Keratinocyte (primary cell): ENCODE results near the gene HRAS. TPM values are rescaled to one million over a fixed set of nuclear protein-coding genes. Genes with fewer than 3 reads are reported as not detected.

Experiments
- DNase-seq: peaks from one replicate; pipeline ENCODE4 v3.0.0-alpha.2; 2011; ENCODE audit warnings: low read depth, missing footprints, low spot score
- FAIRE-seq: peaks from 2 replicates; lab custom pipeline; 2011; peaks lifted over from hg19 to GRCh38; lab: Jason Lieb, UNC
- H2AFZ ChIP-seq: 2 replicates; pipeline ENCODE4 v1.6.0; 2012; ENCODE audit warnings: low read length, control low read depth, inconsistent platforms; ENCODE audit not compliant: control insufficient read depth
- H3K27ac ChIP-seq: 2 replicates; pipeline ENCODE4 v1.5.1; 2011; ENCODE audit warnings: low read length; ENCODE audit not compliant: control insufficient read depth, insufficient read depth
- H3K27me3 ChIP-seq: 3 replicates; pipeline ENCODE4 v1.6.0; 2011; ENCODE audit warnings: low read length; ENCODE audit not compliant: control insufficient read depth, insufficient read depth; ENCODE audit errors: extremely low read depth
- H3K36me3 ChIP-seq, 2 experiments: 2 replicates in 1 of 2; 3 replicates in 1 of 2; pipeline ENCODE4 v1.5.1; 2011; ENCODE audit warnings: low read length in 2 of 2, mild to moderate bottlenecking in 1 of 2; ENCODE audit not compliant: control insufficient read depth in 2 of 2, insufficient read depth in 2 of 2; ENCODE audit errors: extremely low read depth in 1 of 2
- H3K4me1 ChIP-seq: 3 replicates; pipeline ENCODE4 v1.5.1; 2011; ENCODE audit warnings: low read length; ENCODE audit not compliant: control insufficient read depth, insufficient read depth; ENCODE audit errors: extremely low read depth
- H3K4me2 ChIP-seq: 3 replicates; pipeline ENCODE4 v1.6.0; 2011; ENCODE audit warnings: low read depth, low read length; ENCODE audit not compliant: control insufficient read depth, insufficient read depth; ENCODE audit errors: extremely low read depth
- H3K4me3 ChIP-seq, 3 experiments: fragments of 200-600 bp in 1 of 3; sonication (generic) in 1 of 3; 2 replicates in 2 of 3; 3 replicates in 1 of 3; pipeline ENCODE4 v1.5.1; 2011 to 2016; ENCODE audit warnings: low read length in 3 of 3, mild to moderate bottlenecking in 3 of 3, control low read depth in 2 of 3, inconsistent platforms in 1 of 3, low read depth in 1 of 3, mixed read lengths in 1 of 3, mixed run types in 1 of 3, moderate library complexity in 1 of 3; ENCODE audit not compliant: control insufficient read depth in 2 of 3, insufficient read depth in 2 of 3; ENCODE audit errors: extremely low read depth in 1 of 3
- H3K79me2 ChIP-seq: 2 replicates; pipeline ENCODE4 v1.6.0; 2012; ENCODE audit warnings: low read length; ENCODE audit not compliant: control insufficient read depth, insufficient read depth
- H3K9ac ChIP-seq: 3 replicates; pipeline ENCODE4 v1.6.0; 2011; ENCODE audit warnings: low read length; ENCODE audit not compliant: control insufficient read depth, insufficient read depth; ENCODE audit errors: extremely low read depth
- H3K9me1 ChIP-seq: 3 replicates; pipeline ENCODE4 v1.6.0; 2011; ENCODE audit warnings: low read length; ENCODE audit not compliant: control insufficient read depth, insufficient read depth; ENCODE audit errors: extremely low read depth
- H3K9me3 ChIP-seq: 2 replicates; pipeline ENCODE4 v1.5.1; 2012; ENCODE audit warnings: low read depth, low read length; ENCODE audit not compliant: control insufficient read depth
- H4K20me1 ChIP-seq: 3 replicates; pipeline ENCODE4 v1.6.0; 2011; ENCODE audit warnings: low read length; ENCODE audit not compliant: control insufficient read depth, insufficient read depth; ENCODE audit errors: extremely low read depth
- EZH2 ChIP-seq: IDR thresholded peaks from one replicate; pipeline ENCODE4 v1.6.1; 2012; ENCODE audit warnings: inconsistent platforms, mild to moderate bottlenecking, low read length, moderate library complexity
- dilution Hi-C: fragments of 300-500 bp; cut with MboI; formaldehyde crosslinking; loops from one replicate; pipeline ENCODE4 v1.7.0; 2020; ENCODE audit warnings: low sequenced_read_pairs; ENCODE audit not compliant: extremely low pct_ligation_motif_present
- polyA plus RNA-seq, 5 experiments: library from polyadenylated mRNA; depleted of rRNA in 3 of 5; stranded (reverse) in 3 of 5; stranded (forward) in 1 of 5; unstranded in 1 of 5; fragments of >200 nt; gene quantifications; 1 replicate in 1 of 5; 2 replicates in 3 of 5; 3 replicates in 1 of 5; pipeline versions ENCODE4 v1.2.1 to v1.2.3, GENCODE V29; 2011 to 2012; ENCODE audit warnings: missing spikeins in 2 of 5, low read depth in 1 of 5, low replicate concordance in 1 of 5
- TF ChIP-seq, protein P1 (sequence below), 3 experiments: IDR thresholded peaks in 1 of 3; conservative IDR thresholded peaks in 1 of 3; optimal IDR thresholded peaks in 1 of 3; 2 replicates in 2 of 3; 3 replicates in 1 of 3; pipeline versions ENCODE3 to v1.5.1; 2011; ENCODE audit warnings: low read length in 3 of 3, mild to moderate bottlenecking in 3 of 3, moderate library complexity in 2 of 3, control low read depth in 1 of 3, inconsistent platforms in 1 of 3; ENCODE audit not compliant: insufficient read depth in 2 of 3; ENCODE audit errors: extremely low read depth in 1 of 3

Gene HRAS
- polyA plus RNA-seq, 1 donor (not counting 4 experiments of a cell fraction or from before 2014, with no cell fraction given) = 112 TPM

- DNase-seq (no peak), FAIRE-seq (no peak)
- Histone ChIP-seq H3K9me3 (no peaks in the 10 kb centered on the region), H4K20me1 (peaks cover 2% of the 10 kb centered on the region), H3K79me2 (peaks cover 12% of the 10 kb centered on the region), H3K9ac (no peak overlapping the region), H3K4me3 (no peak overlapping the region), H3K27ac (no peak overlapping the region), H3K9me1 (no peaks in the 10 kb centered on the region), H3K27me3 (no peaks in the 10 kb centered on the region), H2AFZ (no peak overlapping the region), H3K4me2 (no peak overlapping the region), H3K36me3 (peaks cover 8 to 14% of the 10 kb centered on the region in 2 experiments), H3K4me1 (no peaks in the 10 kb centered on the region)
- dilution Hi-C loops = no loop called here
- TF ChIP-seq, protein P1, sequence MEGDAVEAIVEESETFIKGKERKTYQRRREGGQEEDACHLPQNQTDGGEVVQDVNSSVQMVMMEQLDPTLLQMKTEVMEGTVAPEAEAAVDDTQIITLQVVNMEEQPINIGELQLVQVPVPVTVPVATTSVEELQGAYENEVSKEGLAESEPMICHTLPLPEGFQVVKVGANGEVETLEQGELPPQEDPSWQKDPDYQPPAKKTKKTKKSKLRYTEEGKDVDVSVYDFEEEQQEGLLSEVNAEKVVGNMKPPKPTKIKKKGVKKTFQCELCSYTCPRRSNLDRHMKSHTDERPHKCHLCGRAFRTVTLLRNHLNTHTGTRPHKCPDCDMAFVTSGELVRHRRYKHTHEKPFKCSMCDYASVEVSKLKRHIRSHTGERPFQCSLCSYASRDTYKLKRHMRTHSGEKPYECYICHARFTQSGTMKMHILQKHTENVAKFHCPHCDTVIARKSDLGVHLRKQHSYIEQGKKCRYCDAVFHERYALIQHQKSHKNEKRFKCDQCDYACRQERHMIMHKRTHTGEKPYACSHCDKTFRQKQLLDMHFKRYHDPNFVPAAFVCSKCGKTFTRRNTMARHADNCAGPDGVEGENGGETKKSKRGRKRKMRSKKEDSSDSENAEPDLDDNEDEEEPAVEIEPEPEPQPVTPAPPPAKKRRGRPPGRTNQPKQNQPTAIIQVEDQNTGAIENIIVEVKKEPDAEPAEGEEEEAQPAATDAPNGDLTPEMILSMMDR (optimal IDR thresholded peaks at IDR 0.05 in 1 of 3, IDR thresholded peaks at IDR 0.05 in 1 of 3, conservative IDR thresholded peaks at IDR 0.05 in 1 of 3; ENCODE audit: extremely low read depth in 1 of 3, insufficient read depth in 2 of 3, low read length in 3 of 3) = no peak
- no peak for TF ChIP-seq EZH2
Measured at GRCh38 chr11:488579-488978, 46.8 kb downstream of the HRAS start.

- Histone ChIP-seq H4K20me1 (peaks cover 2% of the 10 kb centered on the region), H3K4me2 (no peak overlapping the region), H3K9me1 (no peaks in the 10 kb centered on the region), H3K4me3 (no peak overlapping the region), H3K9ac (no peak overlapping the region), H3K9me3 (no peaks in the 10 kb centered on the region), H3K36me3 (peaks cover 8 to 14% of the 10 kb centered on the region in 2 experiments), H3K27me3 (no peaks in the 10 kb centered on the region), H2AFZ (no peak overlapping the region), H3K4me1 (no peaks in the 10 kb centered on the region), H3K27ac (no peak overlapping the region), H3K79me2 (peaks cover 12% of the 10 kb centered on the region)
- DNase-seq (no peak), FAIRE-seq (no peak)
- dilution Hi-C loops = no loop called here
- TF ChIP-seq, protein P1 (optimal IDR thresholded peaks at IDR 0.05 in 1 of 3, IDR thresholded peaks at IDR 0.05 in 1 of 3, conservative IDR thresholded peaks at IDR 0.05 in 1 of 3; ENCODE audit: extremely low read depth in 1 of 3, insufficient read depth in 2 of 3, low read length in 3 of 3) = no peak
- TF ChIP-seq EZH2 = no peak
Measured at GRCh38 chr11:488062-488461, 47.3 kb downstream of the HRAS start.
